GM12878 (cell line): ENCODE results near the gene ZNF428. TPM values are rescaled to one million over a fixed set of nuclear protein-coding genes. Genes with fewer than 3 reads are reported as not detected.
A peak's percentile ranks its signal among the peaks of the same experiment; 100 is the strongest.

Experiments used
- ATAC-seq: fragments of 200-7000 bp; cut with Tn5 transposase; 3 replicates; pipeline ENCODE4 v1.9.1; 2020; ENCODE audit warnings: mild to moderate bottlenecking, moderate library complexity
- BruUV-seq: library from RNA; stranded (reverse); fragments of 400-500 nt; replicated peaks from 2 replicates; lab custom pipeline; 2021; lab: Mats Ljungman, UMichigan
- CTCF ChIA-PET: fragments of 300-600 bp; sonication (Branson Sonifier 250); formaldehyde crosslinking; extraction: SDS; loops from one replicate; lab custom pipeline; 2021; ENCODE audit warnings: inconsistent platforms; lab: Yijun Ruan, JAX
- POLR2A ChIA-PET: fragments of 350-600 bp; formaldehyde crosslinking; extraction: SDS; loops from one replicate; lab custom pipeline; 2021; ENCODE audit warnings: inconsistent platforms; lab: Charles Lee
- RAD21 ChIA-PET: fragments of 300-600 bp; sonication (Branson Sonifier 250); formaldehyde crosslinking; loops from one replicate; lab custom pipeline; 2023; ENCODE audit warnings: antibody characterized with exemption; ENCODE audit not compliant: unreplicated experiment; lab: Charles Lee
- SMC1A ChIA-PET: fragments of 300-600 bp; sonication (Branson Sonifier 250); formaldehyde crosslinking; loops from one replicate; lab custom pipeline; 2023; ENCODE audit not compliant: unreplicated experiment, uncharacterized antibody; lab: Charles Lee
- DNase-seq: peaks from one replicate; pipeline ENCODE4 v3.0.0-alpha.2; 2011; ENCODE audit warnings: low read depth, low spot score
- FAIRE-seq: peaks from 3 replicates; lab custom pipeline; 2011; peaks lifted over from hg19 to GRCh38; lab: Jason Lieb, UNC
- H2AFZ ChIP-seq: 2 replicates; pipeline ENCODE4 v1.6.0; 2011; ENCODE audit warnings: low read depth, low read length, control low read depth; ENCODE audit not compliant: control insufficient read depth
- H3K27ac ChIP-seq: 2 replicates; pipeline ENCODE4 v1.5.1; 2011; ENCODE audit warnings: control low read depth; ENCODE audit not compliant: control insufficient read depth, insufficient read depth
- H3K27me3 ChIP-seq, 2 experiments: replicated peaks in 1 of 2; 2 replicates each; pipeline versions ENCODE4 v1.6.0 to v1.6.1; 2011; ENCODE audit warnings: low read length in 1 of 2; ENCODE audit not compliant: control insufficient read depth in 2 of 2, insufficient read depth in 2 of 2
- H3K36me3 ChIP-seq, 2 experiments: 2 replicates each; pipeline ENCODE4 v1.5.1; 2011; ENCODE audit warnings: low read length in 1 of 2; ENCODE audit not compliant: control insufficient read depth in 2 of 2, insufficient read depth in 2 of 2
- H3K4me1 ChIP-seq: 2 replicates; pipeline ENCODE4 v1.6.1; 2011; ENCODE audit warnings: mild to moderate bottlenecking, low read length, moderate library complexity, mixed read lengths; ENCODE audit not compliant: control insufficient read depth, insufficient read depth
- H3K4me2 ChIP-seq: 2 replicates; pipeline ENCODE4 v1.6.0; 2011; ENCODE audit warnings: control low read depth; ENCODE audit not compliant: control insufficient read depth, insufficient read depth
- H3K4me3 ChIP-seq: fragments of 200-600 bp; sonication (generic); 2 replicates; pipeline ENCODE4 v1.5.1; 2016
- H3K79me2 ChIP-seq: 2 replicates; pipeline ENCODE4 v1.6.0; 2011; ENCODE audit warnings: low read length; ENCODE audit not compliant: control insufficient read depth, insufficient read depth
- H3K9ac ChIP-seq: 2 replicates; pipeline ENCODE4 v1.8.0; 2011; ENCODE audit warnings: low read length, control low read depth, mixed read lengths; ENCODE audit not compliant: control insufficient read depth, insufficient read depth
- H3K9me3 ChIP-seq: replicated peaks from 3 replicates; pipeline ENCODE4 v1.5.1; 2011; ENCODE audit warnings: mild to moderate bottlenecking, low read length; ENCODE audit not compliant: control insufficient read depth, insufficient read depth
- H4K20me1 ChIP-seq: 2 replicates; pipeline ENCODE4 v1.6.0; 2011; ENCODE audit not compliant: control insufficient read depth, insufficient read depth
- CHD2 ChIP-seq: IDR thresholded peaks from 2 replicates; pipeline ENCODE4 v1.6.1; 2011; ENCODE audit warnings: low read depth, low read length, improper control_type of control experiment, borderline replicate concordance
- CTCF ChIP-seq, 3 experiments: IDR thresholded peaks in 2 of 3; conservative IDR thresholded peaks in 1 of 3; 2 replicates each; pipeline ENCODE4 v1.5.1; 2011; ENCODE audit warnings: low read depth in 3 of 3, low read length in 3 of 3, mild to moderate bottlenecking in 3 of 3, control low read depth in 2 of 3, moderate library complexity in 2 of 3, inconsistent platforms in 1 of 3, mixed read lengths in 1 of 3; ENCODE audit not compliant: control insufficient read depth in 2 of 3, insufficient read depth in 1 of 3; ENCODE audit errors: extremely low read depth in 1 of 3
- GABPA ChIP-seq: IDR thresholded peaks from 2 replicates; pipeline ENCODE4 v1.6.1; 2014; ENCODE audit warnings: antibody characterized with exemption, low read depth, mild to moderate bottlenecking, inconsistent platforms
- MLLT1 ChIP-seq: fragments of 450-650 bp; IDR thresholded peaks from 2 replicates; pipeline ENCODE4 v1.6.1; 2016; ENCODE audit warnings: mild to moderate bottlenecking
- MYB ChIP-seq: fragments of 150-350 bp; IDR thresholded peaks from 2 replicates; pipeline ENCODE4 v1.6.1; 2014; ENCODE audit warnings: mild to moderate bottlenecking, low read depth, low read length, borderline replicate concordance
- SRF ChIP-seq, 2 experiments: IDR thresholded peaks; 2 replicates each; pipeline ENCODE4 v1.6.1; 2011; ENCODE audit warnings: low read depth in 2 of 2, low read length in 2 of 2, mild to moderate bottlenecking in 1 of 2, moderate library complexity in 1 of 2
- WGBS: methylation state at CpG from one replicate; pipeline ENCODE4 v1.1.6; 2016; ENCODE audit warnings: low lambda C conversion rate; ENCODE audit not compliant: insufficient replicate concordance, insufficient coverage; ENCODE audit errors: missing lambda C conversion rate; 5-methylcytosine and 5-hydroxymethylcytosine counted together
- in situ Hi-C: fragments of 300-500 bp; cut with MboI; formaldehyde crosslinking; loops from 9 replicates; pipeline ENCODE4 v1.14.3; 2018; ENCODE audit warnings: mixed read lengths
- intact Hi-C: fragments of 100-400 bp; cut with micrococcal nuclease; formaldehyde crosslinking; loops from one replicate; pipeline ENCODE4 v1.14.2; 2022; ENCODE audit not compliant: unreplicated experiment
- polyA plus RNA-seq, 11 experiments: library from polyadenylated mRNA; depleted of rRNA in 4 of 11; unstranded in 6 of 11; stranded (reverse) in 5 of 11; fragments of >200 nt; fragmentation: Nextera tagmentation in 4 of 11; fragmentation: Illumina TruSeq in 1 of 11; extraction: Ambion mirVana in 4 of 11; extraction: Trizol in 1 of 11; gene quantifications; 1 replicate in 1 of 11; 2 replicates in 10 of 11; pipeline versions ENCODE4 v1.2.1 to v1.2.3, GENCODE V29; 2011 to 2016; ENCODE audit warnings: inconsistent platforms in 2 of 11, missing spikeins in 2 of 11, low read depth in 1 of 11
- total RNA-seq, 4 experiments: library from RNA; depleted of rRNA in 3 of 4; stranded (reverse); fragments of >200 nt in 3 of 4; fragmentation: Illumina TruSeq in 1 of 4; extraction: Trizol in 1 of 4; gene quantifications; 2 replicates each; pipeline versions ENCODE4 v1.2.1 to v1.2.3, GENCODE V29; 2013 to 2021

Gene ZNF428
- total and polyA plus RNA-seq, 10 of the 15 experiments (the other 5 are each of a cell fraction or from before 2014, with no cell fraction given), result 0.27 to 57.8 (median 20.4) TPM

- no peaks in the 10 kb centered on the region for H4K20me1 ChIP-seq
- BruUV-seq, result no TSS peak
- 73% methylated on average over 37 of the region's 37 CpGs for WGBS
- peak overlapping the region; percentile 52 for H2AFZ ChIP-seq
- H3K9ac ChIP-seq, result peak overlapping the region; percentile 32; the same call in 1 of the 2 replicates
- intact Hi-C loops, result loop anchor here (1.0 kb wide), 2 partner anchors 20 to 43 kb away; partner anchors contain the start of genes IRGQ, ZNF428 and ZNF576
- ATAC-seq, result peak; percentile 4; the same call in 1 of the 3 replicates
- H3K4me3 ChIP-seq, result peak overlapping the region; percentile 66; the same call in 1 of the 2 replicates
- peaks cover 9% of the 10 kb centered on the region for H3K79me2 ChIP-seq
- CTCF ChIA-PET, result interaction anchor here (3.6 kb wide), 1 partner anchor 18 kb away, joined by 34 read pairs; no protein-coding TSS in a partner anchor
- DNase-seq, result no peak
- H3K27ac ChIP-seq, result peak overlapping the region; percentile 13; the same call in 1 of the 2 replicates
- in situ Hi-C loops, result no loop called here
- peaks cover 5% of the 10 kb centered on the region for H3K4me1 ChIP-seq
- SMC1A ChIA-PET, result interaction anchor here (1.6 to 3.1 kb wide), 3 partner anchors 19 to 21 kb away, joined by 3 to 25 read pairs (median 8); partner anchors contain the start of genes IRGQ and ZNF576
- no peaks in the 10 kb centered on the region for H3K36me3 ChIP-seq
- RAD21 ChIA-PET, result no interaction called here
- no peaks in the 10 kb centered on the region for H3K9me3 ChIP-seq
- TF ChIP-seq SRF (IDR thresholded peaks at IDR 0.05; ENCODE audit: low read depth in 2 of 2, low read length in 2 of 2) (no peak), CHD2 (no peak), CTCF (IDR thresholded peaks at IDR 0.05 in 2 of 3, conservative IDR thresholded peaks at IDR 0.05 in 1 of 3; ENCODE audit: control insufficient read depth in 2 of 3, extremely low read depth in 1 of 3, insufficient read depth in 1 of 3, low read depth in 3 of 3, low read length in 3 of 3) (no peak), MYB (no peak), GABPA (no peak), MLLT1 (peak; percentile 83)
- H3K27me3 ChIP-seq, result no peaks in the 10 kb centered on the region
- FAIRE-seq, result no peak
- POLR2A ChIA-PET, result interaction anchor here (0.6 to 2.6 kb wide), 4 partner anchors 8 to 57 kb away, joined by 3 to 22 read pairs (median 10); partner anchors contain the start of genes IRGQ, ZNF575 and ZNF576
- H3K4me2 ChIP-seq, result peak overlapping the region; percentile 67
Observed at GRCh38 chr19:43575955-43576878, 43.2 kb downstream of the ZNF428 start.
